DMS79 (cell line): ENCODE data around the gene LRRC56.

Experiments
- DNase-seq: peaks from one replicate; lab custom pipeline; 2025; lab: John Stamatoyannopoulos, UW

Gene LRRC56, protein sequence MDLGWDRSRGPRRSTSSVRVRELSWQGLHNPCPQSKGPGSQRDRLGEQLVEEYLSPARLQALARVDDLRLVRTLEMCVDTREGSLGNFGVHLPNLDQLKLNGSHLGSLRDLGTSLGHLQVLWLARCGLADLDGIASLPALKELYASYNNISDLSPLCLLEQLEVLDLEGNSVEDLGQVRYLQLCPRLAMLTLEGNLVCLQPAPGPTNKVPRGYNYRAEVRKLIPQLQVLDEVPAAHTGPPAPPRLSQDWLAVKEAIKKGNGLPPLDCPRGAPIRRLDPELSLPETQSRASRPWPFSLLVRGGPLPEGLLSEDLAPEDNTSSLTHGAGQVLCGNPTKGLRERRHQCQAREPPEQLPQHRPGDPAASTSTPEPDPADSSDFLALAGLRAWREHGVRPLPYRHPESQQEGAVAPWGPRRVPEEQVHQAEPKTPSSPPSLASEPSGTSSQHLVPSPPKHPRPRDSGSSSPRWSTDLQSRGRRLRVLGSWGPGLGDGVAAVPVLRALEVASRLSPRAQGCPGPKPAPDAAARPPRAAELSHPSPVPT

DNA sequence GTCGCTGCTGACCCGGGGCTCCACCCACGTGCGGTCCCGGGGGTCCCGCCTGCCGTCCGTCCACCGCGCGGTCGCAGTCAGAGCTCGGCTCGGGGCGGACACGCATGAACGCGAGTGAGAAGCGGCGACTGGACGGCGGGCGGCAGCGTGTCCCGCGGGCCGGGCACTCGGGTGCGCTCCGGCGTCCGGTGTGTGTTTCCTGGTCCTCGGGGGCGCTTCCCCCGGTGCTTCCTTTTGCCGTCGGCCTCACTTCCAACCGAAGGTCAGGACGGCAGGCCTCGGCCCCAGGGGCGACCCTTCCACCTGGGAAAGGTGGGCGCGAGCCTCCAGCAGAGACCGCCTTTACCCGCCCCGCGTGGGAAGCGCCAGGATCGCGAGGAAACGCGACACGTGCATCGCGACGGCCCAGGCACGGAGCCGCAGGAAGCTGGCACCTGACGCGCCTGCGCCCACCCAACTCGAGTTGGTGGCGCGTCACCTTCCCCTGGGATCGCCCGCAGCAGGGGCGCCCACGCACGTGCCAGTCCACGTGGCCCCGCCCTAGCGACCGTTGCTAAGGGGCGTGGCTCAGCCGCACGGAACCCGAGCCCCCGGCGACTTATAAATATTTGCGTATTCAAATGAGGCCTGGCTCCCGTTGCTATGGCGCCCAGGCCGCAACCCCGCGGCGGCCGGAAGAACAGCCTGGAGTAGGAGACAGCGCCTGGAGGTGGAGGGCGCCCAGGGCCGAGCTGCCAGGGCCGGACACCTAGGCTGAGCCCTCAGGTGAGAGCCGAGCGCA, at the start of gene LRRC56:
TSS of gene LRRC56 (plus strand) at position 687 of the 781 bp plus-strand sequence. CDS start 3,158 bp downstream, outside the sequence.
- peak; percentile 13 for DNase-seq

- DNase-seq: no peak
Observed at GRCh38 chr11:487571-488021, 49.7 kb upstream of the LRRC56 start.

GRCh38 chr11:488062-488461, 49.3 kb upstream of the LRRC56 start:
- DNase-seq: no peak

GRCh38 chr11:488579-488978, 48.7 kb upstream of the LRRC56 start:
- DNase-seq: no peak

DNA sequence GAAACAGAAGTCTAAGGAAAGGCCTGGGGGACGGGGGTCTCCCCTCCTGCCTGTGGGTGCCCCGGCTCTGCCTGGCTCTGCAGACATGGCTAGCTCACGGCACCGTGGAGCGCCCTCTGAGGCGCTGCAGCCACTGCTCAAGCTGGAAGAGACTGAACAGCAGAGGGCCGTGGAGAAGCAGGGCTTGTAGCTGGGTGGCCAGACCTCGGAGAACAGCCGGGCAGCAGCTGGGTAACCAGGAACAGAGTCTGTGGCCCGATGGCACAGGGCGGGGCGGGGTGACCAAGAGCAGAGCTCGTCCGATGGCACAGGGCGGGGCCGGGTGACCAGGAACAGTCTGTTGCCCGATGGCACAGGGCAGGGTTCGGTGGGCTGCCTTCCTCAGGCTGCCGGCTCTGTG, 48.3 kb upstream of the LRRC56 start:
- DNase-seq: no peak

DNA sequence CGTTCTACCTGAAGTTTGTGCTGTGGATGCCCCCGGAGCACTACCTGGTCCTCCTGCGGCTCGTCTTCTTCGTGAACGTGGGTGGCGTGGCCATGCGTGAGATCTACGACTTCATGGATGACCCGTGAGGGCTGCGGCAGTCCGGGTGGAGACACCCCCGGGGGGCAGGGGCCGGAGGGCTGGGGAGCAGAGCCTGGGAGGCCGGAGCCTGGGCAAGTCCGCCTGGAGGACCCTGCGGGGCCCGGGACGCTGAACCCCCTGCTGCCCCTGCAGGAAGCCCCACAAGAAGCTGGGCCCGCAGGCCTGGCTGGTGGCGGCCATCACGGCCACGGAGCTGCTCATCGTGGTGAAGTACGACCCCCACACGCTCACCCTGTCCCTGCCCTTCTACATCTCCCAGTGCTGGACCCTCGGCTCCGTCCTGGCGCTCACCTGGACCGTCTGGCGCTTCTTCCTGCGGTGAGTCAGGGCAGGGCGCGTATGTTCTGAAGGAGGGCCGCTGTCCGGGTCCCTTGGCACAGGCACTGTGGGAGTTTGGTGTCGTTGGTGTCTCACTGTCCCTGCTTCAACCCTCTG, 47.6 kb upstream of the LRRC56 start:
- no peak for DNase-seq

DNA sequence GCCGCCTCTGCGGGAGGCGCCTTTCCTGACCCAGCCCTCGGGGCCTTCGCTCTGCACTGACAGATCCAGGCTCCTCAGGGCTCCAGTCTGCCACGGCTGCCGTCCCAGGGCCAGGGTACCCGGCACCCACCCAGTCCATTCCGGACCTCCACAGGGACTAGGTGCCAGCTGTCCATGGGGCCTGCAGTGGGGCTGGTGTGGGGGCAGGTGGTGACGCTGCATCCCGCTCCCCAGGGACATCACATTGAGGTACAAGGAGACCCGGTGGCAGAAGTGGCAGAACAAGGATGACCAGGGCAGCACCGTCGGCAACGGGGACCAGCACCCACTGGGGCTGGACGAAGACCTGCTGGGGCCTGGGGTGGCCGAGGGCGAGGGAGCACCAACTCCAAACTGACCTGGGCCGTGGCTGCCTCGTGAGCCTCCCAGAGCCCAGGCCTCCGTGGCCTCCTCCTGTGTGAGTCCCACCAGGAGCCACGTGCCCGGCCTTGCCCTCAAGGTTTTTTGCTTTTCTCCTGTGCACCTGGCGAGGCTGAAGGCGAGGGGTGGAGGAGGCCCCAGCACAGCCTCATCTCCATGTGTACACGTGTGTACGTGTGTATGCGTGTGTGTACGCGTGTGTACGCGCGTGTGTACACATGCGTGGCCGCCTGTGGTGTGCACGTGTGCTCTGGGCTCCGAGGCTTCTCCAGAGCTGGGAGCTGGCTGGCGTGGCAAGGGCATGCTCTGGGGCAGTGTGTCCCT, 47.0 kb upstream of the LRRC56 start:
- DNase-seq: no peak

DNA sequence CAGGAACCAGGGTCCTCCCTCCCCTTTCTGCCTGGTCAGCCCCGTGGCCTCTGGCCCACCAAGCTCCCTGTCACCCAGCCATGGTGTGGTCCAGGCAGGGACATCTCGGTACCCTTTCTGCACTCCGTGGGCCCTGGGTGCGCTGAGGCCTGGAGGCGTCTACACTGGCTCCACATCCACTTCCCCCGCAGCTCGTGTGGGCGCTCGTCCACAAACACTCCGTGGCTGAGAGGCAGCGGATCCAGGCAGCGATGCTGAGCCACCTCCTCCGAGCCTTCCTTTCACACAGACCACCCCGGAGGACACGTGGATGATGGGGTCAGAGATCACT, 46.4 kb upstream of the LRRC56 start:
- DNase-seq: no peak

DNA sequence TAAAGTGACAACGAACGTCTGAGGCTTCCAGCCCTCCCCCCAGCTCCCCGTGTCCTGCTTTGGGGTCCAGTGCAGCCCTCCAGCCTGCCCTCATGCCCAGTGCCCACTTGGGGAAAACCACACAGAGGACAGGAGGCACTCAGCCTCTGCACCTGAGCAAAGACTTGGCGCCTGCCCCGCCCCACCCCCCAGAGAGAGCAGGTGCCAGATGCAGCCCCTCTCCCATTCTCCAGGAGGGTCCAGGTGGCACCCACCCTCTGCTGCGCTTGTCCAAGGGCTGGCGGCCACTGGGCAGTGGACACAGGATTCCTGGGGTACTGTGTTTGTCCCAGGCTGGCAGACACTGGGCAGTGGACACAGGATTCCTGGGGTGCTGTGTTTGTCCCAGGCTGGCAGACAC, 46.0 kb upstream of the LRRC56 start:
- DNase-seq: no peak

GRCh38 chr11:492427-493226, 44.7 kb upstream of the LRRC56 start:
- no peak for DNase-seq

GRCh38 chr11:494761-495536, 42.4 kb upstream of the LRRC56 start:
- no peak for DNase-seq

DNA sequence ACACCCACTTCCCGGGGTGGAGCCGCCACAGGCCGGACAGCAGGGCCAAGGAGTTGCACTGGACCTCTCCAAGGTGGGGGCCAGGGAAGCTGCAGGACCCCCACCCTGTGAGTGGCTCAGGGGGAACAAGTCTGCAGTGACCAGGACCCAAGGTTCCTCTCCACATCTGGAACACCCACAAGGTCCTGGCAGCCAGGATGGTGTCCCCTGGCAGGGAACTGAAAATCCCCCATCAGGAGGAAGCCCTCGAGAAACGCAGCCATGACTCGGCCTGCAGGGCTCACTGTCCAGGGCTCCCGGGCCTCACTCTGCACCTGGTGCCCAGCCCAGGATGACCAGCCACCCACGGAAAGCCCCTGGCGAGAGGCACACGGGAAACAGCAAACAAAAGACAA, 41.8 kb upstream of the LRRC56 start:
- DNase-seq: no peak

- no peak for DNase-seq
Observed at GRCh38 chr11:496834-497564, 40.3 kb upstream of the LRRC56 start.

DNA sequence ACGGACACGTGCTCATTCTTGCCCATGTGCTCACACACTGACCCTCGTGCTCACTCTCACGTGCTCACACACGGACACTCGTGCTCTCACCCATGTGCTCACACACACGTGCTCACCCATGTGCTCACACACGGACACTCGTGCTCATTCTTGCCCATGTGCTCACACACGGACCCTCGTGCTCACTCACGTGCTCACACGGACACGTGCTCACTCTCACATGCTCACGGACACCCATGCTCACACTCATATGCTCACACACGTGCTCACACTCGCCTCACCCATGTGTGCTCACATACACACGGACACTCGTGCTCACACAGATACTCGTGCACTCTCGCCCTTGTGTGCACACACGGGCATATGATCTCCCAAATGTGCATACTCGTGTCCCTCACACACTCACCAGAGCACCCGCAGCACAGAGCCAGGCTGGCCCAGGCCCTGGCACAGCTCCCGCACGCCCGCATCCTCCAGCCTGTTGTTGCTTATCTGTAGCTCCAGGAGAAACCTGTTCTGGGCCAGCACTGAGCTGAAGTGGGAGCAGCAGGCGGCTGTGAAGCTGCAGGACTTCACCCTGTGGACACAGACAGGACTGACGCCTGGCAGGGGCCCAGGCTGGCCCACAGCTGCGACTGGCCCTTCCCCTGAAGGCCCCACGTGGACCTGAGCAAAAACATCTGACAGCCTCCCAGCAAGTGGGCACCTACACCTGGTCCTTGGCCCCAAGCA, 39.6 kb upstream of the LRRC56 start:
- DNase-seq: no peak

DNA sequence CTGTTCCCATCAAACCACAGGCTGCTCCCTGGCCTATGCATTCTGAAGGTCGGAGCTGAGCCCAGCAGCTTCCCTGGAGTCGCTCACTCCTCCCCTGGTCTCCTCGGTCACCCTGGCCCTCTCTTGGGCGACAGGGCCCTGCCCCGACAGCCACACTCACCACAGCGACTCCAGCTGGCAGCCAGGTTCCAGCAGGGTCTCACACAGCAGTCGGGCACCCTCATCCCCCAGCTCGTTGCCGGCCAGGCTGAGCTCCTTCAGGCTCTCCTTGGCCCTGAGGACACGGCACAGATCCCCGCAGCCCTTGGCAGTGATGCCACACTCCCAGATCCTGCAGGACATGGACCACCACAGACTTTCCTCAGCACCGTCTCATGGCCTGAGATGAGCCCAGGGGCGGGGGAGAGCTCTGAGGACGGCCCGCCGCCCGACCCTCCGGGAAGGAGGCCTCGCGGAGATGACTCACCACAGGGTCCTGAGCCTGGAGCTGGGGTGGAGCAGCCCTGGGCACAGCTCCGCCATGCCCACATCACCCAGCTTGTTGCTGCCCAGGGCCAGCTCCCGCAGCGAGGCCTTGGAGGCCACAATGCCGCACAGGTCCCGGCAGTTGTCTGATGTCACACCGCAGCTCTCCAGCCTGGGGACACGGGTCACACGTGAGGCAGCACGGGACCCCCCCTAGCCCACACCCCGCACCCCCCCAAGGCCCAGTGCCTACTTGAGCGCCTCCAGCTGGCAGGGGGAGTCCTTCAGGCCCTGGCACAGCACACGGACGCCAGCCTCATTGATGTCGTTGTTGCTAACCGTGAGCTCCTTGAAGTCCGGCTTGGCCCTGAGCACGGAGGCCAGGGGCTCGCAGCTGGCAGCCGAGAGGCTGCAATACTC, 38.8 kb upstream of the LRRC56 start:
- DNase-seq: no peak

DNA sequence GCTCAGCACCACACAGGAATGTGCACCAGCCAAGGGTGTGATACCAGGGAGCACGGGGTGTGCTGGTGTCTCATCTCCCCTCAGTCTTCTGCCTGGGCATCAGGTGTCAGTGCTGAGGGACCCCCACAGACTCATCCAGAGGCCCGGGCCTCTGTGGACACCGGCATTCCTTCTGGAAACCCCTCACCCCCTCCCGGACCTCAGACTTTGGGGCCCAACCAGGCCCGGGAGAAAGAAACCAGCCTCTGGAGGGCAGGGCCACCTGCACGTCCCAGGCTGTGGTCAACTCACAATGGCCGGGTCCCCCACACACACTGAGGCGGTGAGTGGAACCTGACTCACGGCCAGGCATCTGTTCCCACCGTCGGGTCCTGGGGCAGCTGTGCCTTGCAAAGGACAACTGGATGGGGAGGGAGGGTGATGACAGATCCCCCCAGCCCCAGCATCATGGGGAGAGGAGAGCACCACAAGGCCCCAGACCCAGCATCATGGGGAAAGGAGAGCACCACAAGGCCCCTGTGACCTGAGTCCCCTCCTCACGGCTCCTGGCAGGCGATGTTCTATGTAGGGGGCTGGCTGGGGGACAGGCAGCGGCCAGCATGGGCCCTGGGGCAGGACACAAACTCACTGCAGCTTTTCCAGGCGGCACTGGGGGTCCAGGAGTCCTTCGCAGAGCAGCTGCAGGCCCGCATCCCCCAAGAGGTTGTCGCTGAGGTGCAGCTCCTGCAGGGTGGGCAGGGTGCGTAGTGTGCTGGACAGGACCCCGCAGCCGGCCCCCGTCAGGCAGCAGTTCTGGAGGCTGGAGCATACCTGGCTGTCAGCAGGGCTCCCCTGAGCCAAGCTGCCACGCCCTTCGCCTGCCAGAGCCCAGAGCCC, 37.9 kb upstream of the LRRC56 start:
- DNase-seq: no peak
